SKM-1 (cell line): Measurements from ENCODE around the gene TSSK6.
A peak's percentile ranks its signal among the peaks of the same experiment; 100 is the strongest.

ENCODE experiments used
- DNase-seq: peaks from one replicate; lab custom pipeline; 2025; ENCODE audit not compliant: unreplicated experiment; lab: John Stamatoyannopoulos, UW

Gene TSSK6

DNA sequence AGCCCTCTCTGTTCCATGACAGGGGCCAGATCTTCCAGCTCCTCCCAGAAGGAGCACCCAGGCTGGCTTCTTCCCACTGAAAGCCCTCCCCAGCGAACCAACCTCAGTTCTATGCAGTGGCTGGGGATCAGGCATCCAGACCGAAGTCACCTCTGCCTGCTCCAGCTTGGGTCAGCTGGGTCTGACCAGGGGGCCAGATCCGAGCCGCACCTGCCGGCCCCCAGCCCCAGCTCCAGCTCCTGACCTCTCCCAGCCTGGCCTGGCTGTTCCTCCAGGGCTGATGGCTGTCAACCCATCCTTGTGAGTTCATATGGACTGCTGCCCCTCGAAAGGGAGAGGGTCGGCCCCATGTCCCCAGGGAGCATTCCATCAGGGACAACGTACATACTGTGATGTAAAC is 8.0 kb downstream of the TSSK6 start:
- no peak for DNase-seq

DNA sequence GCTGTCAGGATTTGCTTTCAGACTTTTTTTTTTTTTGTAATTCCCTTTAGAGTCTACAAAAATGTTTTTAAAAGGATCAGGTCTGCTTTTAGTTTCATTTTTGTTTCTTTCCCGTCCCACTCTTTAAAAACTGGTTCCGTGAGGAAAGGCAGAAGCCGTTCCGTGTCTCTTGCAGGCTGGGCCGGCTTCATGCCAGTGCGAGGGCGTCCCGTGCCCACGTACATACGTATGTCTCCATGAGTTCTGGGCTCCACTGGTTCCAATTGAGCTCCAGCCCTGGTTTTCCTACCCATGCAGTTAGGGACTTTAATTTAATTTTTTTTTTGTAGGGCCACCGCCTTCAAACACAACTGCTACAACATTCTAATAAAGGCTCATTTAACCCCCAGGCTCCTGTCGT is 8.8 kb downstream of the TSSK6 start:
- DNase-seq = no peak

DNA sequence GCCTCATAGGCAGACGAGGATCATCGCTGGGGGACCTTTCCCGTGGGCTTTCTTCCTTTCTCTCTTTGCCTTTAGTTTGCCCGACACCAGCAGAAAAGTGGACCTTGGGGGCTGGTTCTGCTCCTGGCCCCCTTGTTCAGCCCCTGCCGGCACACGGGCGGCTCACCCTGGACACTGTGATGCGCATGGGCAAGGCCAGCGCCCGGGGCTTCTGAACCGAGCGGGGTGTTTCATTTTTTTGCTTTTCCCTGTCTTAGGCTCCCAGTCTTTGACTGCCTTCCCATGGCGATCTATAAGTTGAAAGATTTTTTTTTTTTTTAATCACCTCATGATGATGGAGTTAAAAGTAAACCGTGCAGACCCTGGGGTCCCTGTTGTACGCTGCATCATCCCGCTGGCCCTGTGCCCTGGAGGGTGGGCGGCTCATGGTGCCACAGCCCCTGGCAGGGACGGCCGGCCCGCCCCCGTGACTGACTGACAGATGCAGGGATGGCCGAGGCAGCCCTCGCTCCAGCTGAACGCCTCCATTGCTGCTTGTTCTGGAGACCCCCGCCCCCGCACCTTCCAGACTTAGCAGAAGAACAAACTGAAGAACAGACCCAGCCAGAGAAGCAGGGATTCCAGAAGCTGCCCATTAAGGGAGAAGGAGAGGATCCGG is 9.6 kb downstream of the TSSK6 start:
- DNase-seq = no peak

DNA sequence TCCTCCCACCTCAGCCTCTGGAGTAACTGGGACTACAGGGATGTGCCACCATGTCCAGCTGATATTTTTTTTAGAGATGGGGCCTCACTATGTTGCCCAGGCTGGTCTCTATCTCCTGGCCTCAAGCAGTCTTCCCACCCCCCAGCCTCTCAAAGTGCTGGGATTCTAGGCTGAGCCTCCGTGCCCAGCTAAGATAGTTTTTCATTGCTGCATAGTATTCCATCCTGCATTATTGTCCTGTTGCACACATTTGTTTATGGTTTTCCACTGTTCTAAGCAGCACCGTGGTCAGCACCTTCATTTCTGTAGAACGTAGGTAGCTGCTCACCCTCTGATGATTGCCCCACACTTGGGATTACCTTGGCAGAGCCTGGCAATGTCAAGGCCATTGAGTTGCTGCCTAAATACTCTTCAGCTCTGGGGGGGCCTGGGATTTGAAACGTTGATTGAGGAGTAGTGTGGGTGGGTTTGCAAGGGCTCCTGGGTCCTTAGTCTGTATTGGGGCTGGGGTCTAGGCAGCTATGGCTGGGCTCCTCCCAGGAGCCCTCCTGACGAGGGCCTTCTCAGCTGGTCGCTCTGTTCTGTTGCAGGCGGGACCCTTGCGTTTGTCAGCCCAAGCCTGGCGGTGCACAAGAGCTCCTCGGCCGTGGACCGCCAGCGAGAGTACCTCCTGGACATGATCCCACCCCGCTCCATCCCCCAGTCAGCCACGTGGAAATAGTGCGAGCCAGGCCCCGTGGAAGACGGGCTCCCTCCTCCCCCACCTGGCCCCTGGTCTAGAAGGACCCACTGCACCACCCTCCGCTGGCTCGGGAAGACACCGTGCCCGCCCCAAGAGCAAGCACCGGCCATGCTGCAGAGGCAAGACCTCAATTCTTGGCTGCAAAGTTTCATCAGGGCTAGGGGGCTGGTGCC is 10.3 kb downstream of the TSSK6 start:
- no peak for DNase-seq

DNA sequence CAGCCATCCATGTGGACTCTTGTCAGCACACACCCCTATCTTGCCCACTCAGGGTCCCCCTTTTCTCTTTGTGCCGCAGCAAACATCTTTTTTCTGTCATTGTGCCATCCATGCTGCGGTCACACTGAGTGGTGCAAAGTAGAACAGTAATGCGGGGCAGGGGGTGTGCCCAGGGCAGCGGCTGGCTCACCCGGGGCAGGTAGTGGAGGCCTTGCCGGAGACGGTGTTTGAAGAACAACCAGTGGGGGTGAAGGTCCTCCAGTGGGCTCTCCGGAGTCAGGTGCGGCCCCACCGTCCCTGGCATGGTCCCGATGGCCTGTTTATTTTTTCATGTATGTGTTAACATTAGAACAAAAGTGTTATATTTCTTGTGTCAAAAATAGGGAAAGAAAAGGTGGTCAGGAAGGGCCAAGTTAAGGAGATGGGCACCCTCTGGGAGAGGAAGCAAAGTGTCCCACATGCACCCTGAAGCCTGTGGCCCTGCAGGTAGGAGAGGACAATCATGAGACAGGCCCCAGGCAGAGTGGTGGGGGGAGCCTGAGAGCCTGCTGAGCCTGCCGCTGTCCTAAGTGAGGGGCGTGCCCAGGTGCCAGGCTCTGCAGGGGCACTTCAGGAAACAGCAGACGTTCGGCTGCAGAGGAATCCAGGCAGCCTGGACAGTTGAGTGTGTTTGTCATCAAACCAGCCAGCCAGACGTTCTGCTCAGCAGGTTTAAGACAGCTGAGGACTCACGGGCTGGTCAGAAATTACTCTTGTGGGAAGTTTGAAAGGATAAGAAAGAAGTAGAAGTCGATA is 12.3 kb downstream of the TSSK6 start:
- DNase-seq = no peak

DNA sequence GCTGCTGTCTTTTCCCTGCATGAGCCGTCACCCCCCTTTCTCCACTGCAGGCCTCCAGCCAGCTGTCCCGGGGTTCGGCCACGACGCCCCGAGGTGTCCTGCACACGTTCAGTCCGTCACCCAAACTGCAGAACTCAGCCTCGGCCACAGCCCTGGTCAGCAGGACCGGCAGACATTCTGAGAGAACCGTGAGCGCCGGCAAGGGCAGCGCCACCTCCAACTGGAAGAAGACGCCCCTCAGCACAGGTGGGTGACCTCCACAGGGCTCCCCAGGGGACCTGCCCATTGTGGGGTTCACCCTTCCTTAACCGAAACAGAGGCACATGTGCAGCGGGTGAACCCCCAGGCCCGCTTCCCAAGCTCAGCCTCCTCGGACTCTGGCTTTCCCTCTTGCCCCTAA is 13.1 kb downstream of the TSSK6 start:
- no peak for DNase-seq

DNA sequence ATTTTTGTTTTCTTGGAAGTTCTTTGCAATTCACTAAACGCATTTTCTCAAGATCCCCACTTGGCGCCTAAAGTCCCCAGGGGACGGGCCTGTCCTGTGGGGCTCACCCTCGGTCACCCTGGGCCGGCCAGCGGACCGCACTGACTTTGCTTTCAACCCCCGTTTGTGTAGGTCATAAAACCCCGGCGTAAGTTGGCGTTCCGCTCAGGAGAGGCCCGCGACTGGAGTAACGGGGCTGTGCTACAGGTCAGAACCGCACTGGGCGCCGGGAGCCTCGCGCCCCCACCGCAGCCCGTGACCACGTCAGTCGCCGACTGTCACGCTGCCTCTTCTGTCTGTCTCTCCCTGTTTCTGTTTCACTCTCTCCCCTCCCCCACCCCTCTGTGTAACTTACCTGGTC is 13.6 kb downstream of the TSSK6 start:
- DNase-seq = no peak

DNA sequence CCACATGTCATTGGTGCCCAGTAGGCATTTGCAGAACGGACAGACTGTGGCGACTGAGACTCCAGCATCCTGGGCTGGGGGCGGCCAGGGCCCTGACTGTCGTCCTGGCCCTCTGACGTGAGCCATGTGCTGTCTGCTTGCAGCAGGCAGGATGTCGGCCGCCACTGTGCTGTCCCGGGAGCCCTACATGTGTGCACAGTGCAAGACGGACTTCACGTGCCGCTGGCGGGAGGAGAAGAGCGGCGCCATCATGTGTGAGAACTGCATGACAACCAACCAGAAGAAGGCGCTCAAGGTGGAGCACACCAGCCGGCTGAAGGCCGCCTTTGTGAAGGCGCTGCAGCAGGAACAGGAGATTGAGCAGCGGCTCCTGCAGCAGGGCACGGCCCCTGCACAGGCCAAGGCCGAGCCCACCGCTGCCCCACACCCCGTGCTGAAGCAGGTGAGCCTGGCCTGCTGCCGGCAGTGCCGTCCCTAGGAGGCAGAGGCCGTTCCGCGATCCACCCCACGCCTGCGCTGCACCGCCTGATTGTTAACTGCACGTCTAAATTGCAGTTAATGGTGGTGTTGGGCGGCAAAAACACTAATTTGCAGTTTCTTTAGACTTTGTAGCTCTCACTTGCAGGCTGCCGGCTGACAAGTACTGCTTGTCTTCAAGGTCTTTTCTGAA is 14.2 kb downstream of the TSSK6 start:
- DNase-seq = no peak

DNA sequence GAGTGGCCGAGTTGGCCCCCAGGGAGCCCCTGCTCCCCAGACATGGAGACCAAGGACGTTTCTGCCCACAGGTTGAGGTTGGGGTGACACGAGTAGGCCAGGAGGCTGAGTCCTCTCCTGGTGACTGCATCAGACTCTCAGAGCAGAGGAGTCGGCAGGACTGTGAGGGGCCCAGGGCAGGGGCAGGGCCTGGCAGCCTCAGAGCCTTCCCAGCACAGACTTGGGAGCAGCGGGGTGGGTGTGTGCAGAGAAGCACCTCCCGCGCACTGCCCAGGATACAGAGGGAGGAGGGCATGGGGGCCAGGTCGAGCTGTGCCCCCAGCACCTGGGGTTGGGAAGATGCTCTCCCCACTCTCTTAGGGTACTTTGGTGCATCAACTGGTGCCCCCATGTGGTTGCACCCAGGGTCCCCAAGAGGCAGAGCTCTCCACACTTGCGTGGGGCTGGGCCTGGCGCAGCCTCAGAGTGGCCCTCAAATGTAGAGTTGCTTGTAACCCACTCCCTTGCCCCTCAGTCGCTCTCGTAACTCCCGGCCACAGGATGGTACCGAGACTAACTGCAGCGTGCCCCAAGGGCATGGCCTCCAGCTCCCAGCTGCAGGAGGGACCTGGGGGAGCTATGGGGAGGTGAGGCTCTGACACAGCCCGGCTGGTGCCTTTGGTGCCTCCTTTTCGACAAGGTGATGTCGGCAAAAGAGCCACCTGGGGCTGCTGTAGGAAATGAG is 15.9 kb downstream of the TSSK6 start:
- no peak for DNase-seq

DNA sequence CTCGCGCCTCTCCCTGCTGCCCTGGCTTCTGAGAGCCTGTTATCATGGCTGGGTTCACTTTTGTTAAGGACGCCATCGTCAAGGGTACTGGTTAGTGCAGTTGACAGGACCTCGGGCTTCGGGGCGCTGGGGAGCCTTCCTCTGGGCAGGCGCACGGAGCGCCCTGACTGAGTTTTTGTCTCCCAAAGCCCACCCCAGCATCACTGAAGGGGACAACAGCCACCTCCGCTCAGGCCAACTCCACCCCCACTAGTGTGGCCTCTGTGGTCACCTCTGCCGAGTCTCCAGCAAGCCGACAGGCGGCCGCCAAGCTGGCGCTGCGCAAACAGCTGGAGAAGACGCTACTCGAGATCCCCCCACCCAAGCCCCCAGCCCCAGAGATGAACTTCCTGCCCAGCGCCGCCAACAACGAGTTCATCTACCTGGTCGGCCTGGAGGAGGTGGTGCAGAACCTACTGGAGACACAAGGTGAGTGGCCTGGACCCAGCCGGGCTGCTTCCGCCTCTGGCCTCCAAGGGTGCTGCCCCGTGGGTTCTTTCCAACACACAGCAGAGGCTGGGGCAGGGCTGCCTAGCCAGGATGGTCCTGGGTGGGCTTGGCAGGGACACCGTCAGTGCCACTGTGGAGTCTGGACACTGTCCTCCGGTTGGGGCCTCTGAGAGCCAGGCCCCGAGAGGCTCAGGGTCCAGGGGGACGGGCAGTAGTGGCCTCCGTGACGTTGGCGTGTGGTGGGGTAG is 16.9 kb downstream of the TSSK6 start:
- DNase-seq = no peak

DNA sequence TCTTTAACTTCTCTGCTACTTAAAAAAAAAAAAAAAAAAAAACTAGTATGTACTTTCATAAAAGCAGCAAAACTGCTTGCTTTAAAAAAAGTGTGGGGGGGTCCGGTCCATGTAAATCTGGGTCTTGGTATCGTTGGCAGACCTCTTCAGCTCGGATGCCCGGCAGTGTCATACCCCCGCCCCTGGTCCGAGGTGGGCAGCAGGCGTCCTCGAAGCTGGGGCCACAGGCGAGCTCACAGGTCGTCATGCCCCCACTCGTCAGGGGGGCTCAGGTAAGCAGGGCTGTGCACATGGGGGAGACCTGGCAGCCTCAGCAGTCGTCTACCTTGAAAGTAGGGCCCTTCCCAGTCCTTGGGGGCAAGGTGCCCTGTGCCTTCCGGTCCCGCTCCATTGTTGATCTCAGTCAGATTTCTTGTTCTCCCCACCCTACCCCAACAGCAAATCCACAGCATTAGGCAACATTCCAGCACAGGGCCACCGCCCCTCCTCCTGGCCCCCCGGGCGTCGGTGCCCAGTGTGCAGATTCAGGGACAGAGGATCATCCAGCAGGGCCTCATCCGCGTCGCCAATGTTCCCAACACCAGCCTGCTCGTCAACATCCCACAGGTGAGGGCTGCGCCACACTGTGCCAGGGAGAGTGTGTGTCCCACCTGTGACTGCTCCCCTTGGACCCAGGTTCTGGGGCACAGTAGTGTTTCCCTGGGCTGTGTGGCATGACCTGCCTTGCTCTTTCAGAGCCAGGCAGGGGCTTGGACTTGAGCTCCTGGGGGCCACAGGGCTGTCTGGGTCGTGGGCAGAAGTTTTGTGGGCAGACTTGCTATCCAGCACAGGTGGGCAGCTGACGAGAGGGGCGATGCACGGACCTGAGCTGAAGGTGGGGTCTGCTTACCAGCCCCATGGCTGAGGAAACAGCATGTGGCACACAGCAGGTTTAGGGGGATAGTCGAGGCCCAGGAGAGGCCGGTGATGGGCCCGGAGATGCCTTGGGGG is 19.4 kb downstream of the TSSK6 start:
- no peak for DNase-seq

DNA sequence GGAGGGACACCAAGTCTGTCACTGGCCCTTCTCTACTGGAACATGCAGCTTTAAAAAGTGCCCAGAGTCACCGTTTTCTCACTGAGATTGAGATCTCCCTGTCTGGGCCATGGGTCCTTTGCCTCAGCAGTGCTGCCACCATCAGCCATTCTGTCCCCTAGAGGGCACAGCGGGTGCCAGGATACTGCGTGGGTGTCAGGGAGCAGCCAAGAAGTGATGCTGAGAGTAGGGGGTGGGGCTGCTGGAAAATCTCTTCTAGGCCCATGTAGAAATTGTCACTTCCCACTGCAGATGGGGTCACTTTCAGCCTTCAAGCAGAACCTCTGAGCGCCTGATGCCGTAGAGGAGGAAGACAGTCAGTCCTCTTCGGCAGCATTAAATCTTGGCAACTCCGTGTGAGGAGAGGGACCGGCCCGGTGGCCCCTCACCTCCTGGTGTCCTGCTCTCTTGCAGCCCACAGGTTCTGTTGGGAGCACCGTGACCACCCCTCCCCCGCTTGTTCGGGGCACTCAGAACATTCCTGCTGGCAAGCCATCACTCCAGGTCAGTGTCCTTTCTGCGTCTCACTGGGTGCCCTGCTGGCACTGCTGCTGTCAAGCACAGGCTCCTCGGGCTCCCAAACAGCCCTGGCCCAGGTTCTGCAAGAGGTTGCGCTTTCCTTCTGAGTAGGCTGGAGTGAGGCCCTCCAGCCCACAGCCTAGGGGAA is 21.4 kb downstream of the TSSK6 start:
- no peak for DNase-seq

DNA sequence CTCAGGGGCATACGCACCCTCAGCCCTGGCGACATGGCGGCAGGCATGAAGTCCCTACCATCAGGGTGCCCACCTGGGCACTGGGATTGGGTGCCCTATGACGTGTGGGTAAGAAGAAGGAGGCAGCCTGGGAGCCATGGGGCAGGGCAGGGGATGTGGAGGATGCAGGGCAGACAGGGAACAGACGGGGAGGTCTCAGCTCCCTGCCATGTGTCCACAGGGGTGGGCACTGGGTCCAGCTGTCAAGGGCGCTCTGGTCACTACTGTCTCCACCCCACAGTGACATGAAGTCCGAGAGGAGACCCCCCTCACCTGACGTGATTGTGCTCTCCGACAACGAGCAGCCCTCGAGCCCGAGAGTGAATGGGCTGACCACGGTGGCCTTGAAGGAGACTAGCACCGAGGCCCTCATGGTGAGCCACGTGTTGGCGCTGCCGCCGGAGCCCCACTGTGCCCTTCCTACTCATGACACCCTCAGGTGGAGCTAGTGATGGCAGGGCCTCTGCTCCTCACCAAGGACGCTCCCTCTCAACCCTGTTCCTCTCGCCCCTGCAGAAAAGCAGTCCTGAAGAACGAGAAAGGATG is 23.2 kb downstream of the TSSK6 start:
- no peak for DNase-seq

DNA sequence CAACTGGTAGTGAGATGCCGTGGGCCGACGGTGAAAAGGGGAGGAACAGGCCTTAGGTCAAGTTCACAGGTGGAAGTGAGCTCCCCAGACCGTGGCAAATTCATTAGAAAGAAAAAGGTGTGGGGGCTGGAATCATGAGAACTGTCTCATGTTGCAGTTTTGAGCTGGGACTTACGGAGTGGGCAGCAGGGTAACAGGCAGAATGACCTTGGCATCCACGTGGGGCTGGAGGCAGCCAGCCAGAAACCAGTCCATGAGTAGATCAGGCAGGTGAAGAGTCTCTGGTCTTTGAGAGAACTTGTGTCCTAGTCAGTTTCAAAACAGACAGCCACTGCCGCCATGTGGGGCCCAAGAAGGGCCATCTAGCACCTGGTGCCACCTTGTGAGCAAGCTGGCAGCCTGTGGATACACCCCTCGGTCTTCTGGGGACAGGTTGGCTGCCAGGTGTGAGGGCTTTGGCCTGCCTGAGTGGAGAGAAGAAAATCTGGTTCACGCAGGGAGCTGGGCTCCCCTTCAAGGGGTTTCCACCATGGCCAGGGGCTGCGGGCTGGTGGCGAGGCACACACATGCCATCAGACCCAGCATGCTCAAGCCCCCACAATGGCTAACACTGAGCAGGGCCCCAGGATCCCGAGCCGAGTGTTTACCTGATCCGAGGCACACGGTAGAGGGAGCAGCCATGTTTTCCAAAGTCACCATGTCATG is 23.9 kb downstream of the TSSK6 start:
- no peak for DNase-seq

DNA sequence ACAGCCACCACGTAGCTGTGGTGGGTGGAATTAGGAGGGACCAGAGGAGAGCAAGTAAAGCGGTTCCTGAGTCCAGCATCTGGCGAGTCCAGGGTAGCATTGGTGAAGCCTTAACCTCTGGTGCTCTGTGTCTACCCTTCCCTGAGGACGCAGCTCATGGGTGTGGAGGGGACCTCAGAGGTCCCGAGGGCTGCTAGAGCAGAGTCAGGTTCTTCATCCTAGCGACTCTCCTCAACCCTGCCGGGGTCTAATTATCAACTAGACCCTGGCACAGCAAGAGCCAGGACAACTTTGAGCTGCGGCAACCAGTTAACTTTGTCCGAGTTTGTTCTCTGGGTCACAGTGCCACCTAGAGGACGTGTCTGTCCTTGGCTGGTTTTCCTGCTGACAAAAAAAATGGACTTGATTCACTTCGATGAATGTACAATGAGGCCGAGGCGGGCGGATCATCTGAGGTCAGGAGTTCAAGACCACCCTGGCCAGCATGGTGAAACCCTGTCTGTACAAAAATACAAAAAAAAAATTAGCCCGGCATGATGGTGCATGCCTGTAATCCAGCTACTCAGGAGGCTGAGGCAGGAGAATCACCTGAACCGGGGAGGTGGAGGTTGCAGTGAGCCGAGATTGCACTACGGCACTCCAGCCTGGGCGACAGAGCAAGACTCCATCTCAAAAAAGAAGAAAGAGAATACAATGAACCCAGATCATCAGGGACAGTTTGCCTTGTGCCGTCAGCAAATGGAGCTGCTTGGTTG is 25.0 kb downstream of the TSSK6 start:
- DNase-seq = peak; percentile 11

DNA sequence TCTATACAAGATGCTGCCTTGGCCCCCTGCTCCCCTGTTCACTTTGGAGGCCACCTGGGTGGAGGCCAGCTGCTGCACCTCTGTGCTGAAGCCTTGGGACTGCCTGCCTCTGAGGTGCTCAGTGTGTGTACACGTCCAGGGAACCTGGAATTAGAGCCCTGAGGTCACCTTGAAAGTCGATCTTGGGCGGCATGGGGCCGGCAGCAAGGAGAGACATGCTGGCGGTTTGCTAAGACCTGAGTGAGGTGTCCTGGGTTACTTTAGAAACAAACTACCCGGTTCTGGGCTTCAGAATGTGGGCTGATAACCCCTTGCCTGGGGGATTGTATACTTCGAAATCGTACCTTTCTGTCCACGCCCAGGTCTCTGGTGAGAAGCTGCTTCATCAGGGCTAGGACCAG is 25.5 kb downstream of the TSSK6 start:
- no peak for DNase-seq
